HG02973 (cell line): Measurements from ENCODE around the gene ZC3H4.

Experiments
- ATAC-seq: cut with Tn5 transposase; IDR thresholded peaks from one replicate; pipeline ENCODE4 v1.9.1; 2021; ENCODE audit warnings: moderate library complexity; ENCODE audit not compliant: unreplicated experiment

The ZC3H4 gene

GRCh38 chr19:47023448-47023794, 90.2 kb downstream of the ZC3H4 start:
- ATAC-seq, result no peak

DNA sequence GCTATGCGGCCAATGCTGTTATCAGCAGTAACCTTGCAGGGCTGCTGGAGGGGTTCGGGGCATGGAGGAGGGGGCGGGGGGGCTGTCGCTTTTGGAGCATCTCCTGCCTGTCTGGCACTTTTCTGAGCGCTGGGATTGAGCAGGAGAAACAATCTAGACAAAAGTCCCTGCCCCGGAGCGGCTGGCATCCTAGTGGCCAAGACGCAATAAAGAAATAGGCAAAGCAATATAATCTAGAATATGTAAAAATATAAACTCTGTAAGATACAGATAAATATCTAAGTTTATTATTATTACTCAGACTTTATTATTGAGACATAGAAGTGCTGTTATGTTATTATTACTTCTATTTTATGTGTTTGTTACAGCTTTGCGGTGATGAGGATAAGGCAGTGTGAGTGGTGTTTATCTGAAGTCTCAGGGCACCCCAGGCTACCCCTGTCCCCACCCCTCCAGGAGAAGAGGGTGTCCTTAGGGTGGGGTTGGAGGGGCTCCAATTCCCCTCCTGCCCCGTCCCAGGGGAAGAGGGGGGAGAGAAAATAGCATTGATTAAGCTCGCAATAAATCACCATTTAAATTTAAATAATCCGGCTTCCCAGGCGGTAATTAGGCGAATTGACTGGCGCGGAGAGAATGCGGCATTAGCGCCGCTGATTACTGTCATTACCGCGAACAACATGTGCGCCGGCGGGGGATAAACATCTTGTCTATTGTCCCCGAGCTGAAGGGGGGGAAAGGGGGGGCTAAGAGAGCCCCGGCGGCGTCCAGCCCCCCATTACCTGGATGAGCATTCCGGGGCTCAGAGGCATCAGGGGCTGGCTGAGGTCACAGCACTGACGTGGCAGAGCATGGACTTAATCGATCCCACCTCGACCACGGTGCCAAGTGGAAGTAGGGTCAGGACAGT, 90.8 kb downstream of the ZC3H4 start:
- no peak for ATAC-seq

DNA sequence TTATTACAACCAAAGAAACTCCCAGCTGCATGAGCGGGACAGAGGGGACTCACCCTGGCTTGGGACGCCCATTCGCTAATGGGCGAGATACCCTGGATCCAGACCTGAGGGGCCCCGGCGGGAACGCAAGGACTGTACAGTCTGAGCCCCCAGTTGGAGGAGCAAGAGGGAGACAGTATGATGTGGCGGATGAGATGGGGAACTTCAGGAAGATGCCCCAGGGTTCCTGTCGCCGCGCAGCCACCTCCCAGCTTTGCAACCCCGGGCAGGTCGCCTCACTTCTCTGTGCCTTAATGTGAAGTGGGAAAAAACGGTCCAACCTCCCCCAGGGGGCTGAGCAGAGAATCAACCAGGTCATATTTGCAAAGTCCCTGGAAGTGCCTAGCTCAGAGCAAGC, 91.4 kb downstream of the ZC3H4 start:
- ATAC-seq, result no peak

GRCh38 chr19:47021536-47022139, 91.9 kb downstream of the ZC3H4 start:
- no peak for ATAC-seq

DNA sequence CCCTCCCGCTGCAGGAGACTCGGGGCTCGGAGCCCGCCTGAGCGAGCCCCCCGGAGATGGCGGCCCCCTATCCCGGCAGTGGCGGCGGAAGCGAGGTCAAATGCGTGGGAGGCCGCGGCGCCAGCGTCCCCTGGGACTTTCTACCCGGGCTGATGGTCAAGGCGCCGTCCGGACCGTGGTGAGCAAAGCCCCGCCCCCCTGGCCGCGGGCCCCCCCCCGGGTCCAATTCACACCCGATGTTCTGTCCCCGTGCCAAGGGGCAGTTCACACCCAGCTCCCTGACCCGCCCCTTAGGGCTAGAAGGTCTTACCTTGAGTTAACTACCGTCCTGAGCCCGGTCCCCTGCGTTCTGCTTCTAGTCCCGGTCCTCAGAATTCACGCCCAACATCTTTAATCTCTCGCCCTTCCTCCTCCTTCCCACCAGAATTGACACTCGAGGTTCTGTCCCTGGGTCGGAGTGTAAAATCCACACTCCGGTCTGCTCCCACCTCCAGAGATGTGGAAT, 92.5 kb downstream of the ZC3H4 start:
- ATAC-seq, result no peak

GRCh38 chr19:47020132-47020805, 93.3 kb downstream of the ZC3H4 start:
- no peak for ATAC-seq

- ATAC-seq, result no peak
These were observed 94.0 kb downstream of the ZC3H4 start, which contains the start of gene NPAS1 for GRCh38 chr19:47019431-47020041. Gene NPAS1 (plus strand): TSS chr19:47019837. CDS start chr19:47021048, 1,211 bp downstream.

DNA sequence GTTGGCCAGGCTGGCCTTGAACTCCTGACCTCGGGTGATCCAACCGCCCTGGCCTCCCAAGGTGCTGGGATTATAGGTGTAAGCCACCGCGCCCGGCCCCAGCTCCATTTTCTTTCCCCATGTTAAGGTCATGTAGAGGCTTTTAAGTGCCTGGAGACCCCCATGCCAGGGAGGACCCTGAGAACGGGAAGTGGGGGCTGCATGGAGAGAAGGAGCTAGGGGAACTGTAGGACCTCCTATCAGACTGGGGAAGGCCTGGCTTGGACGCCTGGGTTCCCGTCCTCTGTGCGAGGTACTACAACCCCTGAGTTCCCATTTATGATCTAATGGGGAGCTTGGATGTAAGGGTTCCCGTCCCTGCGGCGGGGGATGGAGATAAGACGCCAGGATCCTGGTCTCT, 94.7 kb downstream of the ZC3H4 start:
- no peak for ATAC-seq
